Body of pancreas (tissue), 4 donors: ENCODE data around the gene GPRC5A.

Experiments
- POLR2A ChIP-seq, 3 donors: fragments of 450-650 bp; IDR thresholded peaks; one replicate each; pipeline ENCODE4 v1.6.1; 2016; ENCODE audit warnings: antibody characterized with exemption in 3 of 3, mild to moderate bottlenecking in 2 of 3
- TF ChIP-seq, protein P1 (sequence below), 7 experiments: fragments of 450-650 bp in 4 of 7; fragments of 200-600 bp in 3 of 7; sonication (generic) in 3 of 7; IDR thresholded peaks; one replicate each; pipeline ENCODE4 v1.5.1; 2016 to 2019; ENCODE audit warnings: antibody characterized with exemption in 7 of 7

DNA sequence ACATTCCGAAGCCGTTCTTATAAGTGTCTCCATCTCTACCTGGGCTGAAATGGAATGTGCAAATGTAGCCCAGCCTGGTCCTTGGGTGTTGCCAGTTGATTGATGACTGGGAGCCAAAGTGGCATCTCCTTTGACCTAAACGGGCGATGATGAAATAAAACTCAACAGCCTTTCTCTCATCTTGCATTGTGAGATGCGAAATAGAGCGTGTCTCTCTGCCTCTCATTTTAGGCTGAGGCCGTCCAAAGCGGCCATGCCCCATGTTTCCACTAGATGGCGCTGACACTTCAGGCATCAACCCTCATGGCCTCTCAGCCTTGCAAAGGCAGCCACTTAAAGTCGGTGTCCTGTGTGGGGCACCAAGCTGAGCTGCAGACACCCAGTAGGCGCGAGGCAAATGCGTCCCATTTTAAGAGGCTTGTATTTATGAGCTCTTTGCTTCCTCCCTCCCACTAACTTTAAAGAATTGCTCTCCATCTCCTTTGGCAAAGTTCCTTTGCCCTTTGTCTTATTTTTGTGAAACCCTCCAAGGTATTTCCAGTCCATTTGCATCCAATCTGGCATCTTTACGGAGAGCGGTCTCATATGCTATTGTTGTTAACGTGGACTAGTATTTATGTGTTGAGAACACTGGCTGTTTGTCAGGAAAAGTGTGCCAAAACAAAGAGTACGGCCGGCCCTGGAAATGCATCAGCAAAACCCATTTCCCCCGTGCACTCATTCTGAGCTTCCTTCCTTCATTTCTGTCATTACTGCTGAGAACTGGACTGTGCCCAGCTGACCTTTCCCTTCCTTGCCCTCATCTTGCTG lies 25.0 kb downstream of the GPRC5A start:
- no peak for TF ChIP-seq POLR2A (IDR thresholded peaks at IDR 0.05)
- TF ChIP-seq, protein P1, sequence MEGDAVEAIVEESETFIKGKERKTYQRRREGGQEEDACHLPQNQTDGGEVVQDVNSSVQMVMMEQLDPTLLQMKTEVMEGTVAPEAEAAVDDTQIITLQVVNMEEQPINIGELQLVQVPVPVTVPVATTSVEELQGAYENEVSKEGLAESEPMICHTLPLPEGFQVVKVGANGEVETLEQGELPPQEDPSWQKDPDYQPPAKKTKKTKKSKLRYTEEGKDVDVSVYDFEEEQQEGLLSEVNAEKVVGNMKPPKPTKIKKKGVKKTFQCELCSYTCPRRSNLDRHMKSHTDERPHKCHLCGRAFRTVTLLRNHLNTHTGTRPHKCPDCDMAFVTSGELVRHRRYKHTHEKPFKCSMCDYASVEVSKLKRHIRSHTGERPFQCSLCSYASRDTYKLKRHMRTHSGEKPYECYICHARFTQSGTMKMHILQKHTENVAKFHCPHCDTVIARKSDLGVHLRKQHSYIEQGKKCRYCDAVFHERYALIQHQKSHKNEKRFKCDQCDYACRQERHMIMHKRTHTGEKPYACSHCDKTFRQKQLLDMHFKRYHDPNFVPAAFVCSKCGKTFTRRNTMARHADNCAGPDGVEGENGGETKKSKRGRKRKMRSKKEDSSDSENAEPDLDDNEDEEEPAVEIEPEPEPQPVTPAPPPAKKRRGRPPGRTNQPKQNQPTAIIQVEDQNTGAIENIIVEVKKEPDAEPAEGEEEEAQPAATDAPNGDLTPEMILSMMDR (IDR thresholded peaks at IDR 0.05): peak; percentile 89 to 99 (median 96)
